GM21390 (cell line): ENCODE measurements around the gene AFTPH.

Experiments used
- ATAC-seq: cut with Tn5 transposase; IDR thresholded peaks from one replicate; pipeline ENCODE4 v1.9.1; 2021; ENCODE audit not compliant: unreplicated experiment

AFTPH gene

DNA sequence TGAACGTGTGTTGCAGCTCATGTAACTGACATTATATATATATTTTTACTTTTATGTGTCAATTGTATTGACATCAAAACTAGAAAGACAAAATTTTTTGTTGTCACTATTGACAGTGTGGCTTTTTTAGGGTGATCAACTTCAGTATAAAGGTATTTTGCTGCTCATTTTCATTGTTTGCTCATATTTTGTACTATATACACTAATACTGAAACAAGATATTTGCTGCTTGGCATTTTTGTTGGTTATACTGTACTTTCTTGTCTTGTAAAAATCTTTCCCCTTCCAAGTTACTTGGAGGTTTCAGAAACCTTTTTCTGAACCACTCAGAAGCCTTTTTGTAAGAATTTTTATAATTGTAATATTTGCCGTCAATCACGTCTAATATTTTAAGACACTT lies 16.5 kb downstream of the AFTPH start:
- ATAC-seq: no peak

DNA sequence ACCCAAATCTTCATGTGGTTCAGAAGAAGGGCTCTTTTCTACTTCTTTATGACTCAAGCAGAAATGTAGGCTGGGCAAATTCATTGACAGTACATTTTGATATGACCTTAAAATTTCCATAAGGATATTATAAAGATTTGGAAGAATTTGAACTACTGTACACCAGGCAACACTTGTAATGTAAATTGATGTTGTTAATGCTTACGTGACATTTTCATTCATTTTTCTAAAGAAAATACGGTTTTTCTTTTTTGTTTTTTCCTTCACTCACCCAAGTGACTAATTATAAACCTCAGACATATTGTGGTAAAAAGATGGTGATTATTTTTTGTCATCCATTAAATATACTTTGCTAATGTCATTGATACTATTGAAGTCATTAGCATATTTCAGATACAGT lies 17.4 kb downstream of the AFTPH start:
- no peak for ATAC-seq

GRCh38 chr2:64542071-64543007 lies 18.2 kb downstream of the AFTPH start:
- no peak for ATAC-seq

GRCh38 chr2:64543008-64543697 lies 19.0 kb downstream of the AFTPH start:
- ATAC-seq: no peak

- no peak for ATAC-seq
These were observed 24.6 kb downstream of the AFTPH start for GRCh38 chr2:64548761-64549160.

GRCh38 chr2:64550042-64550441 lies 25.9 kb downstream of the AFTPH start:
- no peak for ATAC-seq

GRCh38 chr2:64551851-64552250 lies 27.7 kb downstream of the AFTPH start:
- ATAC-seq: no peak

DNA sequence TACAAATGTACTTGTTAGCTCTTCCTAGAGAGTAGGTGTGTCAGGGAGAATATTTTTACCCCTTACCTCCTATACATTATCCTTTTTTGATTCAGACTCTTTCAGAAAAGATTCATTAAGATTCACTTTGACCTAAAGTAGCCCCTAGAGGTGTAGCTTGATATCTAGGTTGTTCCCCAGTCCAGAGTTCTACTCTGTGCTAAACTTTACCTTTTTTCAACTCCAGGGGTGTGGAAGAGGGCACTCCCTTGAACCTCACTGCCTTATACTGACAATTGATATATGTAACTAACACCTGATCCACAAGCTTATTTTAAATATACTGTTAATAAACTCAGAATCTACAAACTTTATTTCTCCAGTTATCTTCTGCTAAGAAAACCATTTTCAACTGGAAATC lies 30.0 kb downstream of the AFTPH start:
- no peak for ATAC-seq

DNA sequence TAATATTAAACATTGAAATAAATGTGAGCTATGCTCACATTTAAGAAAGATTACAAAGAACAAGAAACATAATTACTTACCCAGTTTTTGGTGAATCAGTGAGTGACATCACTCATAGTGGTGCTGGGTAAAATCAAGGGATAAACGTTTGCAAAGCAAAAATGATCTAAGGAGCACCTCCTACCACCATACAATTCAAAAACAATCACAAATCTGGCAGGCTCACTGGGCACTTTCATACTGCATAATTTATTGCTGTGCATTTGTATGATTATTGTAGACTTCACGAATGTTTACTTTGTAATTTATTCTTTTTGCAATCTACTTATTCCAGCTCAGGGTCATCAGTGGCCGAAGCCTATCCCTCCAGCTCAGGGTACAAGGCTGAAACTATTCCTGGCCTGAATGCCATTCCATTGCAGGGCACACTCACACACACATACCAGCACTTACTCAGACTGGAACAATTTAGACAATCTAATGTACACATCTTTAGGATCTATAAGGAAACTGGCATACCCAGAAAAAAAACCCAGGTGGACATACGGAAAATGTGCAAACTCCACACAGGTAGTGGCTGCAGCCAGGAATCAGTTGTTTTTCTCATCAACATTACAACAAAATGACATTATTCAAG lies 34.4 kb downstream of the AFTPH start:
- no peak for ATAC-seq

GRCh38 chr2:64562148-64562784 lies 38.1 kb downstream of the AFTPH start:
- ATAC-seq: no peak

GRCh38 chr2:64563436-64563938 lies 39.4 kb downstream of the AFTPH start:
- ATAC-seq: no peak

- ATAC-seq: no peak
These were observed 42.0 kb downstream of the AFTPH start for GRCh38 chr2:64565949-64566710.

DNA sequence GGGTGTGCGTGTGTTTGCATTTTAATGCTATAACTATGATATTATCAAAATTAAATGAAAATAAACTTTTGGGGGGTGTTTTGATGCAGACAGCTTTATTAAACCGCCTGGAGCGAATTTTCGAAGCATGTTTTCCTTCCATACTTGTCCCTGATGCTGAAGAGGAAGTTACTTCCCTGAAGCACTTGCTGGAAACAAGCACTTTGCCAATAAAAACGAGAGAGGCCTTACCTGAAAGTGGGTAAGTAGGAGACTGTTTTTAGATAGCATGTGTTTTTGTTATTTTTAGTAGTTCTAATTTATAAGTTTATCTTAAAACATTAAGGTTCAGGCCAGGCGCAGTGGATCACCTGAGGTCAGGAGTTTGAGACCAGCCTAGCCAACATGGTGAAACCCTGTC lies 43.3 kb downstream of the AFTPH start:
- ATAC-seq: no peak

DNA sequence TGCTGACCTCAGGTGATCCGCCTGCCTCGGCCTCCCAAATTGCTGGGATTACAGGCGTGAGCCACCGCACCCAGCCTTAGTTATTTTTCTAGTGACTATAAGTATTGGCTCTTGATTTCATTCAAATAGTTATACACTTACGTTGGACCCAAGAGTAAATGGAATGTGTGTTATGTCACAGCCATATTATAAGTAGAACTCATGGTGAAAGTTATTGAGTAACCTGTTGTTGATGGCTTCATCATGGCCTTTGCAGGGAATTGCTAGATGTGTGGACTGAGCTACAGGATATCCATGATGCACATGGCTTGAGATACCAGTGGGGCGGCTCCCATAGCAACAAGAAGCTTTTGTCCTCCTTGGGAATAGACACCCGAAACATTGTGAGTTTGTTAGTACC lies 44.7 kb downstream of the AFTPH start:
- ATAC-seq: no peak

- no peak for ATAC-seq
These were observed 50.7 kb downstream of the AFTPH start for GRCh38 chr2:64574871-64575270.

- ATAC-seq: no peak
These were observed 56.9 kb downstream of the AFTPH start for GRCh38 chr2:64581018-64581417.

DNA sequence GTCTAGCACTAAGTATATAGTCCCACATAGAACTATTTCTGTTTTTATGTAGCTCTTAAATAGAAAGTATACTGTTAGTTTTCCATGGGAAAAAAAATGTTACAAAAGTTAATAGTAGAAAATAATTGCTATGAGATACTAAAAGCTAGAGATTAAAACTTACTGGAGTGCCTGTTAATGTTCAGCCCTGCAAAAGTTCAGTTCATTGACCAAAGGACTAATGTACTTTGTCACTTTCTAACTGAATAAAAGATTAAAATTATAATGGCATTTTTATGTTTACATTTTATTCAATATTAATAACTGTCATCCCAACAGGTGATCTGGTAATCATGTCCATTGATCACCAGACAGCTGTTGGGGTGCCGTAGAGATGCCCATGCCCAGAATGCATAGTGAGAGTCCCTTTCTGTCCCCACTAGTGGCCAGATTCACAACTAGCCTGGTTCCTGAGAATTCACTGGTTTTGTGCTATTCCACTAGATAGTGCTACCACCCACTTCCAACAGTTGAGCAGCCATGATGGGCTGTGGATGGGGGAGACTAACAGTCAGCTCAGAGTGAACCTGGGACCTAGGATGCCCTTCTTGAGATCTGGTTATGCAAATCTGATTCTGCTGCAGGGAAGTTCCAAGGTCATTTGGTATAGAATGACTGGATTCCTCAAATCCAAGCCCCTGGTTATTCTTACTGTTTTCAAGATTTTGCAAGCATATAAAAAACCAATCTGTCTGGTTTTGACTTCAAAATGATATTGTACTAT lies 57.8 kb downstream of the AFTPH start:
- ATAC-seq: peak; percentile 26

- peak; percentile 80 for ATAC-seq
These were observed 58.7 kb downstream of the AFTPH start for GRCh38 chr2:64582774-64583340.

DNA sequence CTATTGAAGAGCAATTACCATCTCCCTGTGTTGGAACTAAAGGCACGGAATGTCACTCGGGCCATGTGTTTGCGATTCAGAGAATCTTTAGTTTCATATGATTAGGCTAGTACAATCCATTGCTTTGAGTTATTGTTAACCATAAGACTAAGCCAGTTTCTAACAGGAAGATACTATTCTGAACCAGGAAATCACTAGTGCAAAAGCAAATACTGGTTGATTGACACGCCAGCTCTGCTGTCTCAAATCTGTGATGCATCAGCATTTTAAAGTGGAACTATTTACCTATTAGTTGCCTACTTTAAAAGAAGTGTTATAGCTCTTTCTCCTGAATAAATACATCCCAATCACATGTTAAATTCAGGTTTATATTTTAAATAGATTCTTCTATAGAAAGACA lies 61.9 kb downstream of the AFTPH start:
- no peak for ATAC-seq
